ENCODE data around the gene TBC1D13. TPM values are rescaled to one million over a fixed set of nuclear protein-coding genes. Genes with fewer than 3 reads are reported as not detected.

The TBC1D13 gene
- total and polyA plus RNA-seq, 2 of the 13 experiments (the other 11 are each of a cell fraction or from before 2014, with no cell fraction given), result 17.9 to 19.7 TPM

DNA sequence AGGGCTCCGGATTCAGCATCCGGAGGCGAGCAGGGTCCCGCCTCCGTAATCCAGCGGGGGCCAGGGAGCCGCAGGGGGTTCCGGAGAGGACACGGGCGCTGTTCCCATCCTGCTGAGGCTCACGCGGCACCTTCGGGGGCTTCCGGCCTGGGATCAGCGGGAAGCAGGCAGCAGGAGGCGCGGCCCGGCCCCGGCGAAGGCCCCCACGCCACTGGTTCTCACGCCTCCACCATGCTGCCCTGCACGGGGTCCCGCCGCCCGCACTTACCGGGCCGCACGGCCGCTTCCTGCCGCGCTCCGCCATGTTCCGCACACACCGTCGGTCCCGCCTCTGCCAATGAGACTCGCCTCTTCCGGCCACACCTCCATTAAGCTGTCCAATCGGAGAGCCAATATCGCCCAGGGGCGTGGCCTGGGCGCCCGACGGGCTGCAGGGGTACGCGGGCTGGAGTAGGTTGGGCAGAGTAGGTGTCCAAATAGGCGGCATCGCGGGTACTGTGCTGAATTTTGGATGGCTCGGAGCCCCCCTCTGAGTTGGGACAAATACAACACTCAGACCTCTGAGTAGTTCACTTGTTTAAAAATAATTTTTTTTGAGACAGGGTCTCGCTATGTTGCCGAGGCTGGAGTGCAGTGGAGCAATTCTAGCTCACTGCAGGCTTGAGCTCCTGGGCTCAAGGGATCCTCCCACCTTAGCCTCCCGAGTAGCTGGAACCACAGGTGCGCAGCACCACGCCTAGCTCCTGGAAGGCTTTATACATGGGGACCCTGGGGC lies 42.6 kb downstream of the TBC1D13 start, which contains the start of gene SPOUT1 (continued):
- no peak; the same call in 1 of the 2 replicates for TF ChIP-seq BCL6 (CRISPR knock-in tag; IDR thresholded peaks at IDR 0.05)
- peak; percentile 96; the same call in 1 of the 2 replicates for TF ChIP-seq KLF11 (CRISPR knock-in tag; IDR thresholded peaks at IDR 0.05)
- no peak for TF ChIP-seq MTA3 (CRISPR knock-in tag; IDR thresholded peaks at IDR 0.05)
- TF ChIP-seq MAFF (IDR thresholded peaks at IDR 0.05; ENCODE audit: low read depth, low read length), result no peak
- peak; percentile 74 for TF ChIP-seq ZNF770 (CRISPR knock-in tag; IDR thresholded peaks at IDR 0.05)
- TF ChIP-seq MEIS1 (CRISPR knock-in tag; IDR thresholded peaks at IDR 0.05; ENCODE audit: borderline replicate concordance), result peak; percentile 66; the same call in 1 of the 2 replicates
- no peak for TF ChIP-seq XRCC5 (optimal IDR thresholded peaks at IDR 0.05; ENCODE audit: low read length)
- no peak for TF ChIP-seq ZNF362 (CRISPR knock-in tag; IDR thresholded peaks at IDR 0.05; ENCODE audit: borderline replicate concordance)
- peak; percentile 82 for TF ChIP-seq KDM3A (CRISPR knock-in tag; IDR thresholded peaks at IDR 0.05; ENCODE audit: low read depth)
- TF ChIP-seq, protein P1, sequence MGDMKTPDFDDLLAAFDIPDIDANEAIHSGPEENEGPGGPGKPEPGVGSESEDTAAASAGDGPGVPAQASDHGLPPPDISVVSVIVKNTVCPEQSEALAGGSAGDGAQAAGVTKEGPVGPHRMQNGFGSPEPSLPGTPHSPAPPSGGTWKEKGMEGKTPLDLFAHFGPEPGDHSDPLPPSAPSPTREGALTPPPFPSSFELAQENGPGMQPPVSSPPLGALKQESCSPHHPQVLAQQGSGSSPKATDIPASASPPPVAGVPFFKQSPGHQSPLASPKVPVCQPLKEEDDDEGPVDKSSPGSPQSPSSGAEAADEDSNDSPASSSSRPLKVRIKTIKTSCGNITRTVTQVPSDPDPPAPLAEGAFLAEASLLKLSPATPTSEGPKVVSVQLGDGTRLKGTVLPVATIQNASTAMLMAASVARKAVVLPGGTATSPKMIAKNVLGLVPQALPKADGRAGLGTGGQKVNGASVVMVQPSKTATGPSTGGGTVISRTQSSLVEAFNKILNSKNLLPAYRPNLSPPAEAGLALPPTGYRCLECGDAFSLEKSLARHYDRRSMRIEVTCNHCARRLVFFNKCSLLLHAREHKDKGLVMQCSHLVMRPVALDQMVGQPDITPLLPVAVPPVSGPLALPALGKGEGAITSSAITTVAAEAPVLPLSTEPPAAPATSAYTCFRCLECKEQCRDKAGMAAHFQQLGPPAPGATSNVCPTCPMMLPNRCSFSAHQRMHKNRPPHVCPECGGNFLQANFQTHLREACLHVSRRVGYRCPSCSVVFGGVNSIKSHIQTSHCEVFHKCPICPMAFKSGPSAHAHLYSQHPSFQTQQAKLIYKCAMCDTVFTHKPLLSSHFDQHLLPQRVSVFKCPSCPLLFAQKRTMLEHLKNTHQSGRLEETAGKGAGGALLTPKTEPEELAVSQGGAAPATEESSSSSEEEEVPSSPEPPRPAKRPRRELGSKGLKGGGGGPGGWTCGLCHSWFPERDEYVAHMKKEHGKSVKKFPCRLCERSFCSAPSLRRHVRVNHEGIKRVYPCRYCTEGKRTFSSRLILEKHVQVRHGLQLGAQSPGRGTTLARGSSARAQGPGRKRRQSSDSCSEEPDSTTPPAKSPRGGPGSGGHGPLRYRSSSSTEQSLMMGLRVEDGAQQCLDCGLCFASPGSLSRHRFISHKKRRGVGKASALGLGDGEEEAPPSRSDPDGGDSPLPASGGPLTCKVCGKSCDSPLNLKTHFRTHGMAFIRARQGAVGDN (CRISPR knock-in tag; IDR thresholded peaks at IDR 0.05), result peak; percentile 96
- 0 out of 2 replicates have a peak, but pooled peaks have one; percentile 63 for TF ChIP-seq ZNF616 (CRISPR knock-in tag; IDR thresholded peaks at IDR 0.05; ENCODE audit: low read depth)
- TF ChIP-seq CHD2 (IDR thresholded peaks at IDR 0.05; ENCODE audit: low read depth, low read length), result no peak
- no peak for TF ChIP-seq ZNF101 (CRISPR knock-in tag; IDR thresholded peaks at IDR 0.05; ENCODE audit: borderline replicate concordance, low read depth)
- TF ChIP-seq ZNF788 (CRISPR knock-in tag; IDR thresholded peaks at IDR 0.05; ENCODE audit: borderline replicate concordance), result 0 out of 2 replicates have a peak, but pooled peaks have one; percentile 39
- TF ChIP-seq, protein P2, sequence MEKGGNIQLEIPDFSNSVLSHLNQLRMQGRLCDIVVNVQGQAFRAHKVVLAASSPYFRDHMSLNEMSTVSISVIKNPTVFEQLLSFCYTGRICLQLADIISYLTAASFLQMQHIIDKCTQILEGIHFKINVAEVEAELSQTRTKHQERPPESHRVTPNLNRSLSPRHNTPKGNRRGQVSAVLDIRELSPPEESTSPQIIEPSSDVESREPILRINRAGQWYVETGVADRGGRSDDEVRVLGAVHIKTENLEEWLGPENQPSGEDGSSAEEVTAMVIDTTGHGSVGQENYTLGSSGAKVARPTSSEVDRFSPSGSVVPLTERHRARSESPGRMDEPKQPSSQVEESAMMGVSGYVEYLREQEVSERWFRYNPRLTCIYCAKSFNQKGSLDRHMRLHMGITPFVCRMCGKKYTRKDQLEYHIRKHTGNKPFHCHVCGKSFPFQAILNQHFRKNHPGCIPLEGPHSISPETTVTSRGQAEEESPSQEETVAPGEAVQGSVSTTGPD (CRISPR knock-in tag; IDR thresholded peaks at IDR 0.05), result no peak
- TF ChIP-seq NR2F2 (IDR thresholded peaks at IDR 0.05; ENCODE audit: borderline replicate concordance, low read depth), result no peak
- TF ChIP-seq SUZ12 (IDR thresholded peaks at IDR 0.05; ENCODE audit: low read depth, low read length), result no peak
- TF ChIP-seq, protein P3, sequence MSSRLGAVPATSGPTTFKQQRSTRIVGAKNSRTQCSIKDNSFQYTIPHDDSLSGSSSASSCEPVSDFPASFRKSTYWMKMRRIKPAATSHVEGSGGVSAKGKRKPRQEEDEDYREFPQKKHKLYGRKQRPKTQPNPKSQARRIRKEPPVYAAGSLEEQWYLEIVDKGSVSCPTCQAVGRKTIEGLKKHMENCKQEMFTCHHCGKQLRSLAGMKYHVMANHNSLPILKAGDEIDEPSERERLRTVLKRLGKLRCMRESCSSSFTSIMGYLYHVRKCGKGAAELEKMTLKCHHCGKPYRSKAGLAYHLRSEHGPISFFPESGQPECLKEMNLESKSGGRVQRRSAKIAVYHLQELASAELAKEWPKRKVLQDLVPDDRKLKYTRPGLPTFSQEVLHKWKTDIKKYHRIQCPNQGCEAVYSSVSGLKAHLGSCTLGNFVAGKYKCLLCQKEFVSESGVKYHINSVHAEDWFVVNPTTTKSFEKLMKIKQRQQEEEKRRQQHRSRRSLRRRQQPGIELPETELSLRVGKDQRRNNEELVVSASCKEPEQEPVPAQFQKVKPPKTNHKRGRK (CRISPR knock-in tag; IDR thresholded peaks at IDR 0.05), result no peak
- no peak for TF ChIP-seq ETV6 (CRISPR knock-in tag; conservative IDR thresholded peaks at IDR 0.05)
